Stimulated activated naive B cell treated with anti-CD40 and anti-IgM and Interleukin-4, amounts not matched to agents 10 μg/mL and 1 μg/mL and 100 μg/mL, for 72 hours (primary cell): ENCODE measurements around the gene TPSD1.
"Not testable (repeated sequence)": the region's sequence is repeated elsewhere in the genome, so short reads cannot be mapped to it uniquely, and the experiment has no call there.

Experiments
- ATAC-seq, 2 donors: fragments of 150-1000 bp; cut with Tn5 transposase; replicated peaks; 2 replicates each; pipeline ENCODE4 v1.10.0; 2021; ENCODE audit warnings: moderate library complexity in 1 of 2
- DNase-seq: peaks from one replicate; pipeline ENCODE4 v3.0.0; 2021
- H3K27ac Mint-ChIP-seq: one replicate; pipeline ENCODE4 v1.8.0; 2022; ENCODE audit warnings: mild to moderate bottlenecking, mixed read lengths
- H3K27me3 Mint-ChIP-seq, 2 donors: one replicate each; pipeline ENCODE4 v1.8.0; 2022; ENCODE audit warnings: mixed read lengths in 2 of 2
- H3K36me3 Mint-ChIP-seq, 2 donors: one replicate each; pipeline ENCODE4 v1.8.0; 2022; ENCODE audit warnings: mixed read lengths in 2 of 2, mild to moderate bottlenecking in 1 of 2
- H3K4me1 Mint-ChIP-seq, 2 donors: one replicate each; pipeline ENCODE4 v1.8.0; 2022; ENCODE audit warnings: mixed read lengths in 2 of 2, mild to moderate bottlenecking in 1 of 2
- H3K4me3 Mint-ChIP-seq, 2 donors: one replicate each; pipeline ENCODE4 v1.8.0; 2022; ENCODE audit warnings: mild to moderate bottlenecking in 2 of 2, mixed read lengths in 2 of 2, moderate library complexity in 1 of 2
- H3K9me3 Mint-ChIP-seq, 2 donors: one replicate each; pipeline ENCODE4 v1.8.0; 2022; ENCODE audit warnings: mixed read lengths in 2 of 2, mild to moderate bottlenecking in 1 of 2

The TPSD1 gene

DNA sequence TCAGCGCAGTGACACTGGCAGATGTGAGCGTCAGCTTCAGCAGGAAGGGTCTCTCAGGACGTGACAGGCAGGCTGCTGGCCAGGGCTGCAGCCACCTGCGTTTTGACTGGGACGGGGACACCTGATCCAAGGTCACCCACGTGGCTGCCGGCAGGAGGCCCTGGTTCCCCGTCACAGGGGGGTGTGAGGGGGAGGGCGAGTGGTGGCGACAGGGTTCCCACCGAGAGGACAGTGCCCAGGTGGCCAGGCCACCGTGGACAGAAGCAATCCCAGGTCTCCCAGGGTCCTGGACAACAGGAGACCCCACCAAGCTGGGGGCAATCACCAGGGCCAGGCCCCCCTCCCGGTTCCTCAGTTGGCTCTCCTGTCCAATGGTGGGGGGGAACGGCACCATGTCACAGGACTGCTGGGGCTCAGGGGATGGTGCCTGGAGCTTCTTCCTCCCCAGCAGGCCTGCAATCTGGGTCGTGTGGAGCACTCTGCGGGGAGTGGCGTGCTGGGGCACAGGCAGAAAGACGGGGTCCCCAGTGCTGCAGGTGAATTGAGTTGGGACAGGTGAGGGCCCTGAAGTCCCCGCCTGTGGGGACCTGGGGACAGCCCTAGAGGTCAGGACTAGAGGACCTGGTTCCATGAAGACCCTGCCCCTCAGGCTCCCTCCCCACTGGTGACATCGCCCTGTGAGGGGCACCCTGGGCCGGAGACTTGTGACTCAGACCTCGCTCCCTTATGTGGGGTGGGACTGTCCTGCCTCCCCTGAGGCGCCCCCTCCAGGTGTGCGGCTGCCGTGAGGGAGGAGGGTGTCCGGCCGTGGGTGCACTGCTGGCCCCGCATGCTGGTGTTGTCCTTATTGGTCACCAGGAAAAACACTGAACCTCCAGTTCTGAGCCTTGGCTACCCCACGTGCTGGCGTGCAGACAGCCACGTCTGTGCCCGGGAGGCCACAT is 11.7 kb upstream of the TPSD1 start:
- ATAC-seq, H3K4me3 Mint-ChIP-seq, H3K4me1 Mint-ChIP-seq, DNase-seq, H3K36me3 Mint-ChIP-seq, H3K27ac Mint-ChIP-seq, H3K9me3 Mint-ChIP-seq: not testable (repeated sequence)
- peaks cover 16 to 31% of the 10 kb centered on the region in 2 donors for H3K27me3 Mint-ChIP-seq

GRCh38 chr16:1244881-1245280 is 11.0 kb upstream of the TPSD1 start:
- no peak overlapping the region for H3K27ac Mint-ChIP-seq
- no peaks in the 10 kb centered on the region for H3K9me3 Mint-ChIP-seq
- H3K36me3 Mint-ChIP-seq: no peaks in the 10 kb centered on the region
- H3K4me3 Mint-ChIP-seq: no peak overlapping the region
- ATAC-seq (peak; percentile 51 to 57), DNase-seq (no peak)
- peaks cover 16 to 31% of the 10 kb centered on the region in 2 donors for H3K27me3 Mint-ChIP-seq
- peaks cover 4 to 8% of the 10 kb centered on the region in 2 donors for H3K4me1 Mint-ChIP-seq

GRCh38 chr16:1245452-1246020 is 10.3 kb upstream of the TPSD1 start:
- Mint-ChIP-seq H3K4me3 (no peak overlapping the region), H3K36me3 (no peaks in the 10 kb centered on the region), H3K27me3 (peaks cover 16 to 31% of the 10 kb centered on the region in 2 donors), H3K4me1 (peaks cover 4 to 8% of the 10 kb centered on the region in 2 donors), H3K27ac (no peak overlapping the region), H3K9me3 (no peaks in the 10 kb centered on the region)
- ATAC-seq (no peak), DNase-seq (no peak)

DNA sequence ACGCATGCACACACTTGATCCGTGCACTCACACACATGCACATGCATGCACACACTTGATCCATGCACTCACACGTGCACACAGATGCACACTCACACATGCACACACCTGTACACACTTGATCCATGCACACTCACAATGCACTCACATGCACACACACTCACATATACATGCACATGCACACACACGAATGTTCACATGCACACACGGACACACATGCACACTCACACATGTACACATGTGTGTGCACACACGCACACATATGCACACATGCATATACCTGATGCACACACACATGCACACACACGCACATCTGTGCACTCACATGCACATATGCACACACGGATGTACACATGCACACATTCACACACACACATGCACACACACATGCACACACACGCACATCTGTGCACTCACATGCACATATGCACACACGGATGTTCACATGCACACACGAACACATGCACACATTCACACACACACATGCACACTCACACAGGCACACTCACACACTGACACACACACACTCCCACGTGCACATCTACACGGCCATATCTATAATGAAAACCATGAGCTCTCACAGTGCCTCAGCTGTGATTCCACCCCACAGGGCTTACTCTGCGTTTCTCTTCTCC is 7.8 kb upstream of the TPSD1 start:
- not testable (repeated sequence) for H3K36me3 Mint-ChIP-seq, H3K9me3 Mint-ChIP-seq, H3K4me1 Mint-ChIP-seq, H3K4me3 Mint-ChIP-seq, H3K27ac Mint-ChIP-seq, DNase-seq, ATAC-seq
- peaks cover 16 to 31% of the 10 kb centered on the region in 2 donors for H3K27me3 Mint-ChIP-seq

DNA sequence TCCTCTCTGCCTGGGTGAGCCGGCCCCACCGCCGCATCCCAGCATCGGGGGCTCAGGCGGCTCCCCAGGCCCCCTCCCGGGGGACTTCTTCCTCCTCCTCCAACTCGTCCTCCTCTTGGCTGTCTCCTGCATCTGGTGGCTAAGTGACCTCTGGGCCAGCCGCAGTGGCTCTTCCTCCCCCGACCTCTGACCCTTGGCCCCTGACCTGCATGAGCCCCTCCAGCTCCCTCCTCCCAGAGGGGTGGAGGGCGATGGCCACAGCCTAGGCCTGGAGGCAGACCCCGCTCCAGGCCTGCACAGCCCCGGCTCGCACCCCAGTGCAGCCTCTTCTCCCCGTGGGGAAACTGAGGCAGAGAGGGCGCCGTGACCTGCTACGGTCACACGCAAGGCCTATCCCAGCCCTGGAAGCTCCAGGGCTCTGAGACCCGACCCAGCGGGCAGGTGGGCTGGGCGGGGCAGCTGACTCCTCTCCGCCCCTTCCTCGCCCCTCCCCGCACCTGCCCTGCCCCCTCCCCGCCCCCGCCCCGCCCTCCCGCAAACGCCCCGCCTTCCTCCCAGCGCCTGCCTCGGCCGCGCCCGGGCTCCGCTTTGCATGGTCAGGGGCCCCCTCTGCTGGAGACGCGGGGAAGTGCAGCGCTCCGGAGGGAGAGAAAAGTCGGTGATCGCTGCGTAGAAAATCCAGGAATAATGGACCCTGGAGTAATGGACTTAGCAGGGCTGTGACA is 6.7 kb upstream of the TPSD1 start:
- H3K4me1 Mint-ChIP-seq, H3K4me3 Mint-ChIP-seq, H3K36me3 Mint-ChIP-seq, DNase-seq, H3K9me3 Mint-ChIP-seq, H3K27ac Mint-ChIP-seq: not testable (repeated sequence)
- peak; percentile 64 to 72 for ATAC-seq
- H3K27me3 Mint-ChIP-seq: peaks cover 16 to 26% of the 10 kb centered on the region in 2 donors

GRCh38 chr16:1253701-1254364 is 2.0 kb upstream of the TPSD1 start:
- H3K27me3 Mint-ChIP-seq: peaks cover 18 to 19% of the 10 kb centered on the region in 2 donors
- not testable (repeated sequence) for H3K4me1 Mint-ChIP-seq, H3K27ac Mint-ChIP-seq, H3K4me3 Mint-ChIP-seq, H3K9me3 Mint-ChIP-seq, DNase-seq, H3K36me3 Mint-ChIP-seq, ATAC-seq

- not testable (repeated sequence) for H3K4me1 Mint-ChIP-seq, ATAC-seq, H3K9me3 Mint-ChIP-seq, DNase-seq, H3K36me3 Mint-ChIP-seq, H3K27ac Mint-ChIP-seq, H3K4me3 Mint-ChIP-seq
- peaks cover 26 to 28% of the 10 kb centered on the region in 2 donors for H3K27me3 Mint-ChIP-seq
Measured at GRCh38 chr16:1254821-1255220, 1.0 kb upstream of the TPSD1 start.

GRCh38 chr16:1256296-1256873 is 516 bp downstream of the TPSD1 start:
- ATAC-seq, H3K36me3 Mint-ChIP-seq, H3K4me1 Mint-ChIP-seq, DNase-seq, H3K9me3 Mint-ChIP-seq, H3K4me3 Mint-ChIP-seq, H3K27ac Mint-ChIP-seq: not testable (repeated sequence)
- peaks cover 40 to 43% of the 10 kb centered on the region in 2 donors for H3K27me3 Mint-ChIP-seq

GRCh38 chr16:1256874-1257322 is 1.0 kb downstream of the TPSD1 start:
- Mint-ChIP-seq H3K27me3 (peaks cover 44 to 48% of the 10 kb centered on the region in 2 donors), H3K27ac (no peak overlapping the region), H3K4me1 (peaks cover 6 to 7% of the 10 kb centered on the region in 2 donors), H3K4me3 (no peak overlapping the region), H3K36me3 (no peaks in the 10 kb centered on the region), H3K9me3 (no peaks in the 10 kb centered on the region)
- DNase-seq: no peak
- ATAC-seq: no peak

DNA sequence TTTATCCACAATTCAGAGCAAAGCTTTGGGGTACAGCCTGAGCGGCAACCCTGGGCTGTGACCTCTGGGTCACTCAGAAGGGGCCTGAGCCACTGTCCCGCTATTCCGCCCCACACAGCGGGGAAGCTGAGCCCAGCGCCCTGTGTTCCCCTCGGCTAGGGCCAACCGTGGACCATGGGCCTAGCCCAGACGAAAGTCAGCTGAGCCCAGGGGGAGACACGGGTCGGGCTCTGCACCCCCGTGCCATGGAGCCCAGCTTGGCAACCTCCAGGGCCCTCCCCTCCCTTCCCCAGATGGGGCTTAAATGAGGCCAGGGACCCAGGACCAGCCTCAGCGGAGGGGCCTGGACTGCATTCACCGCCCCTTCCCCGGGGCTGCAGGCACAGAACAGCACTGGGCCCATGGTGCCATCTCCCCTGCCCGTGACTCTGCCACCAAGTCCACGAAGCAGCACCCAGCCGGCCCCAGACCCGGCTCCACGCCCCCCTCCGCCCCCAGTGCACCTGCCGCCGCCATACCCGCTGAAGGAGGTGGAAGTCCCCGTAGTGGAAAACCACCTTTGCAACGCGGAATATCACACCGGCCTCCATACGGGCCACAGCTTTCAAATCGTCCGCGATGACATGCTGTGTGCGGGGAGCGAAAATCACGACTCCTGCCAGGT is 1.8 kb downstream of the TPSD1 start:
- Mint-ChIP-seq H3K4me3 (no peak overlapping the region), H3K4me1 (peaks cover 6 to 7% of the 10 kb centered on the region in 2 donors), H3K36me3 (no peaks in the 10 kb centered on the region), H3K27ac (no peak overlapping the region), H3K27me3 (peaks cover 50 to 56% of the 10 kb centered on the region in 2 donors), H3K9me3 (no peaks in the 10 kb centered on the region)
- ATAC-seq (peak in 1 of 2 donors; percentile 22), DNase-seq (no peak)

- Mint-ChIP-seq H3K36me3 (no peaks in the 10 kb centered on the region), H3K27me3 (peaks cover 50 to 59% of the 10 kb centered on the region in 2 donors), H3K4me1 (peaks cover 6 to 7% of the 10 kb centered on the region in 2 donors), H3K9me3 (no peaks in the 10 kb centered on the region), H3K4me3 (no peak overlapping the region), H3K27ac (no peak overlapping the region)
- DNase-seq (no peak), ATAC-seq (peak; percentile 29 to 44)
Measured at GRCh38 chr16:1258225-1258600, 2.3 kb downstream of the TPSD1 start.

DNA sequence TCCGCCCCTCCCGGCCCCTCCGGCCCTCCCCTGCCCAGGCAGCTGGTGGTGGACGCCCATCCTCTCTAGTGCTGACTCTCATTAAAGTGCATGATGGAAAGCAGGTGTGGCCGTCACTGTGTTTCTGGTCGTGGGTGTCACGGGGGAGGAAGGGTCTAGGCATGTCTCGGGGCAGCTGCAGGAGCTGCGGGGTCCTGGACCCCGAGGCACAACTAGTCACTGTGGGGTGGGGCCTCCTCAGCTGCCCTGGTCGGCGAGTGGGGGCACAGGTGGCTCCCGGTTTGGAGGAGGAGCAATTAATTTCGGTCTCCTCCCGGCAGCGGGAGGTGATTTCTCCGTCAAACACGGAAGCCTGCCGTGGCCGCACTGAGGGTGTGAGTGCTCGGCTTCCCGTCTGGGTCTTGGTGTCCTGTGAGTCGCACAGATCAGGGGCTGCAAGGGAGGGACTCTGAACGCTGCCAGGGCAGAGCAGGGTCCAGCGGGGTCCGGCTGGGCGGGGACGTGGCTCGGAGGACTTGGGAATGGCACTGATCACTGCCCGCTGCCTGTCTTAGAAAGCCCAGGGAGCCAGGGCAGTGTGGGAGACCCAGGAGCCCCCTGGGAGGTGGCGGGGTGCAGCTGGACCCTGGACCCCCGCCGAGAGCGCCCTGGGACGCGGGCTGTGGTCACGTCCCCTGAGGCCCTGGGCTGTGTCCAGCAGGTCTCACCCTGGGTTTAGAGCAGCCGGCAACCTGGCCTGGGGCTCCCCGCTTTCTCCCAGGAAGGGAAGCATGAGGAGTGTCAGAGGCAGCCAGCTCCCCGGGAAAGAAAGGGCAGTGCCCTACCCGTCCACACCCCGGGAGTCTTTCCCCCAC is 3.3 kb downstream of the TPSD1 start:
- peaks cover 50 to 59% of the 10 kb centered on the region in 2 donors for H3K27me3 Mint-ChIP-seq
- H3K9me3 Mint-ChIP-seq: peaks cover 0 to under 1% of the 10 kb centered on the region in 2 donors
- H3K27ac Mint-ChIP-seq: no peak overlapping the region
- ATAC-seq (peak in 1 of 2 donors; percentile 36), DNase-seq (no peak)
- H3K4me3 Mint-ChIP-seq: peak overlapping the region in 1 of 2 donors; percentile 72
- no peaks in the 10 kb centered on the region for H3K36me3 Mint-ChIP-seq
- H3K4me1 Mint-ChIP-seq: peaks cover 6 to 8% of the 10 kb centered on the region in 2 donors
